ENCODE measurements around the gene SLC39A10.

The SLC39A10 gene

GRCh38 chr2:195648787-195649186 is 8.2 kb upstream of the SLC39A10 start:
- Mint-ChIP-seq H3K27ac (ENCODE audit: low read depth) (peak overlapping the region; percentile 66), H3K27me3 (no peaks in the 10 kb centered on the region), H3K4me3 (peak overlapping the region; percentile 65), H3K9me3 (no peaks in the 10 kb centered on the region), H3K4me1 (peaks cover 29% of the 10 kb centered on the region), H3K36me3 (ENCODE audit: insufficient read depth) (peaks cover 12% of the 10 kb centered on the region)
- ATAC-seq (replicated peaks; ENCODE audit: extremely low read depth, poor library complexity, severe bottlenecking) (peak; percentile 54), DNase-seq (ENCODE audit: low spot score in 2 of 2) (no peak)

DNA sequence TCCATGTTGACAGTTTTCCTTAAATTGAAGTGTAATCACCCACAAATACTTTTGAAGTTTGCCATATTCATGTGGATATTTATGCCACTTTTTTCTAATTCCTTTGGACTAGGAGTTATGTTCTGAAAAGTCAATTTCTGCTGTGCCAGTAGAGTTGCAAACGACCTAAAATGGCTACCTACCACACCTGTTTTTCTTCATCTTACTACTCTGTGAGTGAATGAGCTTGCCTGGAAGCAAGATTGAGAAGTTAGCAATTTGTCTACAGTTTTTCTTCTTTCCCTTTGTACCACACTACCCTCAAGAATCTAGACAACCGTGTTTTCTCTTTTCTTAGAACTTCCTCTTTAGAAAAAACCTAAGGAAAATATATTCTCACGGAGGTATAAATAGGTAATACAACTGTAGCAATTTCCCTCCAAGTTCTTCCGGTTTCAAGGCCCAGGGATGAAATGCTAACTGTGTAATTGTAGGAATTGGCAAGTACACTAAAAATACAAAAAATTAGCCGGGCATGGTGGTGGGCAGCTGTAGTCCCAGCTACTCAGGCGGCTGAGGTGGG is 7.3 kb upstream of the SLC39A10 start:
- H3K4me3 Mint-ChIP-seq: peak overlapping the region; percentile 6
- no peak for DNase-seq (ENCODE audit: low spot score in 2 of 2)
- no peaks in the 10 kb centered on the region for H3K9me3 Mint-ChIP-seq
- peaks cover 12% of the 10 kb centered on the region for H3K36me3 Mint-ChIP-seq (ENCODE audit: insufficient read depth)
- H3K27me3 Mint-ChIP-seq: no peaks in the 10 kb centered on the region
- H3K4me1 Mint-ChIP-seq: peaks cover 29% of the 10 kb centered on the region
- no peak for ATAC-seq (replicated peaks; ENCODE audit: extremely low read depth, poor library complexity, severe bottlenecking)
- H3K27ac Mint-ChIP-seq (ENCODE audit: low read depth): peak overlapping the region; percentile 67

GRCh38 chr2:195651046-195651445 is 6.0 kb upstream of the SLC39A10 start:
- ATAC-seq (replicated peaks; ENCODE audit: extremely low read depth, poor library complexity, severe bottlenecking) (no peak), DNase-seq (ENCODE audit: low spot score in 2 of 2) (no peak)
- H3K4me3 Mint-ChIP-seq: no peak overlapping the region
- H3K27me3 Mint-ChIP-seq: no peaks in the 10 kb centered on the region
- no peaks in the 10 kb centered on the region for H3K9me3 Mint-ChIP-seq
- peaks cover 12% of the 10 kb centered on the region for H3K36me3 Mint-ChIP-seq (ENCODE audit: insufficient read depth)
- peaks cover 27% of the 10 kb centered on the region for H3K4me1 Mint-ChIP-seq
- H3K27ac Mint-ChIP-seq (ENCODE audit: low read depth): no peak overlapping the region

DNA sequence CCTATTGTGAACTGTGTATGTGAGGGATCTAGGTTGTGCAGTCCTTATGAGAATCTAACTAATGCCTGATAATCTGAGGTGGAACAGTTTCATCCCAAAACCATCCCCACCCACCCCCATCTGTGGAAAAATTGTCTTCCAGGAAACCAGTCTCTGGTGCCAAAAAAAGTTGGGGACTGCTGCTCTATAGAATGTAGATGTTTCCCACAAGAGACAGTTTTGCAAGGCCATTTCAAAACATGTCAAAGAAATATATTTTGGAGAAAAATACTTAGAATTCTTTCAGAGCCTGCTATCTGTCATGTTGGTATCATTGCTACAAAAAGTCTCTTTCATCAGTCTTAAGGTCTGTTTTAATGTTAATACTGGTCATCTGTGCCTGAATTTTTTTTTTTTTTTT is 4.1 kb upstream of the SLC39A10 start:
- H3K4me3 Mint-ChIP-seq: no peak overlapping the region
- DNase-seq (ENCODE audit: low spot score in 2 of 2) (no peak), ATAC-seq (replicated peaks; ENCODE audit: extremely low read depth, poor library complexity, severe bottlenecking) (no peak)
- no peak overlapping the region for H3K27ac Mint-ChIP-seq (ENCODE audit: low read depth)
- no peaks in the 10 kb centered on the region for H3K27me3 Mint-ChIP-seq
- H3K9me3 Mint-ChIP-seq: no peaks in the 10 kb centered on the region
- peaks cover 25% of the 10 kb centered on the region for H3K36me3 Mint-ChIP-seq (ENCODE audit: insufficient read depth)
- peaks cover 32% of the 10 kb centered on the region for H3K4me1 Mint-ChIP-seq

- H3K4me1 Mint-ChIP-seq: peaks cover 31% of the 10 kb centered on the region
- H3K9me3 Mint-ChIP-seq: no peaks in the 10 kb centered on the region
- peak overlapping the region; percentile 100 for H3K27ac Mint-ChIP-seq (ENCODE audit: low read depth)
- no peaks in the 10 kb centered on the region for H3K27me3 Mint-ChIP-seq
- ATAC-seq (replicated peaks; ENCODE audit: extremely low read depth, poor library complexity, severe bottlenecking) (peak; percentile 22), DNase-seq (ENCODE audit: low spot score in 2 of 2) (no peak)
- peaks cover 28% of the 10 kb centered on the region for H3K36me3 Mint-ChIP-seq (ENCODE audit: insufficient read depth)
- H3K4me3 Mint-ChIP-seq: peak overlapping the region; percentile 100
Observed at GRCh38 chr2:195656161-195656858, 716 bp upstream of the SLC39A10 start.

DNA sequence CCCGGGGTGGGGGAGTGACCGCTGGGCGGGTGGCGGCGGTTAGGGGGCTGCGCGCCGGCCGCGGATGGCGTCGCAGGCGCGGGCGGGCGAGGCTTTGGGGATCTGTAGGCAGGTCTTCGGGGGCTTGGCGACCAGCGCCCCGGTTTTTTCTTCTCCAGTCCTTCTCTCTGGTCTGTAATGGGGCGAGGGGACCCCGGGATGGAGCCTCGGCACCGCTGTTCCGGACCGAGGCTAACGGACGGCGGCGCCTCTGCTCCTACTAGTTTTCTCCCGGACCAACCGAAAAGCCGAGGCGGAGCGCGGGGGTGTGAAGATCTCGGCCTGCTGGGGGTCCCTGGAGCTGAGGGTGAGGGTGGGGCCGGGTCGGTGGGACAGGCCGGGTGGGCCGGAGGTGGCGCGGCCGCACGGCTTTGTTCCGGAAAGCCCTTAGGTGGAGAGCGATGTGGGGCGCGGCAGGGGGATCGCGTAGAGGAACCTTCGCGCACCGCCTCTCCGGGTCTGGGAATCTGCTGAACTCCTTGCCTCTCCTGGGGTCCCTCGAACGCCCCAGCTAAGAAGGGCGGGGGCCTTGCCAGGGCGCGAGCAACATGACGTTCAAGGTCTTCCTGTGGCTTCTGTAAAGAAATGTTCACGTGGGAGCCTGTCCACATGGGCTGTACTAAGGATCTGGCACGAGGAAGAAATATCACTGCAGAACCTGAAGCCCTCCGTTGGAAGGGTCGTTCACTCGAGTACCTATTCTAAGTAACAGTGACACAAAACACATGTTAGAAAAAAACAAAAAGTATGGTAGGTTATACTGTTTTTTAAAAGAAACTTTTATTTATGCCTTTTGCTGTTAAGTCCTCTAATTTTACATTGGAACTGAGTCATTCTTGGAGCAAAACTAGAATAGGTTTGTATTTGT is 861 bp downstream of the SLC39A10 start:
- H3K27ac Mint-ChIP-seq (ENCODE audit: low read depth): peak overlapping the region; percentile 100
- peaks cover 33% of the 10 kb centered on the region for H3K4me1 Mint-ChIP-seq
- peak overlapping the region; percentile 100 for H3K4me3 Mint-ChIP-seq
- no peaks in the 10 kb centered on the region for H3K9me3 Mint-ChIP-seq
- DNase-seq (ENCODE audit: low spot score in 2 of 2) (peak; percentile 49 to 65), ATAC-seq (replicated peaks; ENCODE audit: extremely low read depth, poor library complexity, severe bottlenecking) (peak; percentile 35)
- no peaks in the 10 kb centered on the region for H3K27me3 Mint-ChIP-seq
- H3K36me3 Mint-ChIP-seq (ENCODE audit: insufficient read depth): peaks cover 26% of the 10 kb centered on the region

GRCh38 chr2:195658541-195658890 is 1.5 kb downstream of the SLC39A10 start:
- Mint-ChIP-seq H3K4me3 (peak overlapping the region; percentile 100), H3K9me3 (no peaks in the 10 kb centered on the region), H3K36me3 (ENCODE audit: insufficient read depth) (peaks cover 26% of the 10 kb centered on the region), H3K4me1 (peaks cover 38% of the 10 kb centered on the region), H3K27me3 (no peaks in the 10 kb centered on the region), H3K27ac (ENCODE audit: low read depth) (peak overlapping the region; percentile 100)
- ATAC-seq (replicated peaks; ENCODE audit: extremely low read depth, poor library complexity, severe bottlenecking) (no peak), DNase-seq (ENCODE audit: low spot score in 2 of 2) (no peak)

DNA sequence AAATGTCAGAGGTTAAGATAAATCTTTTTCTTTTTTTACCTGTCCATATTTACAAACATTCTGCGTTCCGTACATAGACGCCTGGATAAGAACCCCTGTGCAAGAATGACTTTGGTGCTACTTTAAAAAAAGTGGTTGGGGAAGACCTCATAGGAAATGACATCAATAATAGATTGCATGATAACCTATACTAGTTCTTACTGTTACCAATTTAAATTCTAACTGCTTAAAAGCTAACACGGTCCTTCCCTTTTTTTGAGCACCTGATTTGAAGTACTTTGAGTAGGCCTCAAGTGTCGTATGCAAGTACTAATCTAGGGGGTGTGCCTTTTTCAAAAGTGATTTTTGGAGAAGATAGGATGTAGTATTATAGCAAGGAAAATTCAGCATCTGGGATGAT is 2.1 kb downstream of the SLC39A10 start:
- DNase-seq (ENCODE audit: low spot score in 2 of 2) (no peak), ATAC-seq (replicated peaks; ENCODE audit: extremely low read depth, poor library complexity, severe bottlenecking) (peak; percentile 26)
- peak overlapping the region; percentile 100 for H3K27ac Mint-ChIP-seq (ENCODE audit: low read depth)
- H3K36me3 Mint-ChIP-seq (ENCODE audit: insufficient read depth): peaks cover 26% of the 10 kb centered on the region
- no peaks in the 10 kb centered on the region for H3K27me3 Mint-ChIP-seq
- H3K4me1 Mint-ChIP-seq: peaks cover 38% of the 10 kb centered on the region
- no peaks in the 10 kb centered on the region for H3K9me3 Mint-ChIP-seq
- peak overlapping the region; percentile 100 for H3K4me3 Mint-ChIP-seq

DNA sequence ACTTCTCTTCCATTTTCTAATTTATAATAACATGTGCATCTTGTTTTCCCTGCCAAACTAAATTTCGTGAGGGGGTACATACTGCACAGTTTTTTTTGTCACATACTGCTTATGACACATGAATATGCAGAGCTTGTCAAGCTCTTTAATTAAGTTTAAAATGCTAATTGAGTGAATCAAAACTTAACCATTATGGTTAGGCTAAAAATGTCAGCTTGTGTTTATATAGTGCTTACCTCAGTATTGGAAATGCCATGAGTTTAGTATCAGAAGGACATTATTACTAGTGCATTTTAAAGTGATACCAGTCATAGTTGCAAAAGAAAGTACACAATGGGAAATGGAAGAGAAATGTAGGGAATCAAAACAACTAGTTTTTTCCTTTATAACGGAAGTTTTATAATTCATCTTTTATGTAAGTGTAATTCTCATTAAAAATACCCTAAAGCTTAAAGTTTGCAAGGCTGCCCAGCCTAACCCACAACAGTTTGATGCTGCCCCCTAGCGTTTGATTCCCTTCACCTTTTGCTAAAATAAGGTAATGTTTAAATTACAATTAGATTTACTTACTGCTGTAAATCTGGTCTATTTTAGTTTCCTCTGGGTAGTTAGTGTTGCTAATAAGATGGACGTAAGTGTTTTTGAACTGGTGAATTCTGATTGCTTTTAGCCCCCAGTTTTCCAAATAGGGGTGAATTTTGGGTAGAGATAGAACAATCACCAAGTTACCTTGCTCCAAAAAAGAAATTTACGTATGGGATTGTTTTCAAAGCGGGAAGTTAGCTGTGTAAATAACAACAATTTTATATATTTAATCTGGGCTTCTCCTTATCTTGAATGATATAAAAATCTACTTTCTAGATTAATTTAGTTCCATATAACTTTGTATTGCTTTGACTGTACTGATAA is 3.2 kb downstream of the SLC39A10 start:
- Mint-ChIP-seq H3K27ac (ENCODE audit: low read depth) (peak overlapping the region; percentile 100), H3K9me3 (no peaks in the 10 kb centered on the region), H3K4me3 (peak overlapping the region; percentile 100), H3K27me3 (no peaks in the 10 kb centered on the region), H3K36me3 (ENCODE audit: insufficient read depth) (peaks cover 26% of the 10 kb centered on the region), H3K4me1 (peaks cover 44% of the 10 kb centered on the region)
- DNase-seq (ENCODE audit: low spot score in 2 of 2) (peak; percentile 65 to 71), ATAC-seq (replicated peaks; ENCODE audit: extremely low read depth, poor library complexity, severe bottlenecking) (no peak)

GRCh38 chr2:195662138-195662537 is 5.1 kb downstream of the SLC39A10 start:
- Mint-ChIP-seq H3K4me3 (no peak overlapping the region), H3K36me3 (ENCODE audit: insufficient read depth) (peaks cover 20% of the 10 kb centered on the region), H3K9me3 (no peaks in the 10 kb centered on the region), H3K27me3 (no peaks in the 10 kb centered on the region), H3K27ac (ENCODE audit: low read depth) (peak overlapping the region; percentile 0), H3K4me1 (peaks cover 45% of the 10 kb centered on the region)
- DNase-seq (ENCODE audit: low spot score in 2 of 2) (no peak), ATAC-seq (replicated peaks; ENCODE audit: extremely low read depth, poor library complexity, severe bottlenecking) (no peak)

DNA sequence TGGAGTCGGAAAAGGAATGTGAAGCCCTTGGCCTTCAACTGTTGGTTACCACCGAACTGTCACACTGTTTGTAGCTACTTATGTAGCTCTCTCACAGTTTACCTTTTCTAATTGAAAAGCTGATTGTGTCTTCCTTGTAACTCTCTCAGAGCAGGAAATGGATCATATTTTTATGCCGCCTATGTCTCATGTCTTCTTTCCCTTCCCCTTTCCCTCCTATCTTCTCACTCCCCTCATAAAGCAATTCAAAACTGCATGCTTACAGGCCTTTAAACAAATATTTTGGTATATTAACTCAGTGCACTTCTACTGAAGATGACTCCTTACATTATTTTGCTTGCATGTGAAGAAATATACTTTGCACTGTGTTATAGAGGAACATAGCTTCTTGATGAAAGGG is 6.0 kb downstream of the SLC39A10 start:
- H3K9me3 Mint-ChIP-seq: no peaks in the 10 kb centered on the region
- H3K4me3 Mint-ChIP-seq: no peak overlapping the region
- peaks cover 12% of the 10 kb centered on the region for H3K36me3 Mint-ChIP-seq (ENCODE audit: insufficient read depth)
- ATAC-seq (replicated peaks; ENCODE audit: extremely low read depth, poor library complexity, severe bottlenecking): no peak
- peaks cover 45% of the 10 kb centered on the region for H3K4me1 Mint-ChIP-seq
- H3K27ac Mint-ChIP-seq (ENCODE audit: low read depth): peak overlapping the region; percentile 0
- no peak for DNase-seq (ENCODE audit: low spot score in 2 of 2)
- no peaks in the 10 kb centered on the region for H3K27me3 Mint-ChIP-seq

GRCh38 chr2:195664528-195664927 is 7.5 kb downstream of the SLC39A10 start:
- Mint-ChIP-seq H3K4me1 (peaks cover 39% of the 10 kb centered on the region), H3K4me3 (no peak overlapping the region), H3K27me3 (no peaks in the 10 kb centered on the region), H3K36me3 (ENCODE audit: insufficient read depth) (no peaks in the 10 kb centered on the region), H3K27ac (ENCODE audit: low read depth) (no peak overlapping the region), H3K9me3 (no peaks in the 10 kb centered on the region)
- ATAC-seq (replicated peaks; ENCODE audit: extremely low read depth, poor library complexity, severe bottlenecking): no peak
- no peak for DNase-seq (ENCODE audit: low spot score in 2 of 2)
